Measurements from ENCODE around the gene FZD7.

Gene FZD7

GRCh38 chr2:202014759-202015211 is 18.9 kb upstream of the FZD7 start:
- FAIRE-seq: no peak

GRCh38 chr2:202015471-202015870 is 18.2 kb upstream of the FZD7 start:
- FAIRE-seq: no peak

GRCh38 chr2:202016579-202017227 is 17.0 kb upstream of the FZD7 start:
- no peak for FAIRE-seq

- no peak for FAIRE-seq
Measured at GRCh38 chr2:202017940-202018339, 15.7 kb upstream of the FZD7 start.

GRCh38 chr2:202018950-202019349 is 14.7 kb upstream of the FZD7 start:
- FAIRE-seq: no peak

- no peak for FAIRE-seq
Measured at GRCh38 chr2:202019689-202020450, 13.8 kb upstream of the FZD7 start.

- no peak for FAIRE-seq
Measured at GRCh38 chr2:202022755-202023154, 10.9 kb upstream of the FZD7 start.

- FAIRE-seq: no peak
Measured at GRCh38 chr2:202023198-202023903, 10.3 kb upstream of the FZD7 start.

- no peak for FAIRE-seq
Measured at GRCh38 chr2:202023904-202024266, 9.8 kb upstream of the FZD7 start.

GRCh38 chr2:202024871-202025270 is 8.8 kb upstream of the FZD7 start:
- no peak for FAIRE-seq

- no peak for FAIRE-seq
Measured at GRCh38 chr2:202025816-202026215, 7.8 kb upstream of the FZD7 start.

GRCh38 chr2:202026507-202026906 is 7.1 kb upstream of the FZD7 start:
- no peak for FAIRE-seq

- FAIRE-seq: no peak
Measured at GRCh38 chr2:202030691-202031090, 3.0 kb upstream of the FZD7 start.

GRCh38 chr2:202031246-202031951 is 2.3 kb upstream of the FZD7 start:
- no peak for FAIRE-seq

GRCh38 chr2:202032846-202033316 is 774 bp upstream of the FZD7 start:
- FAIRE-seq: no peak

- no peak for FAIRE-seq
Measured at GRCh38 chr2:202034249-202035088, 814 bp downstream of the FZD7 start.

GRCh38 chr2:202035089-202035940 is 1.7 kb downstream of the FZD7 start:
- no peak for FAIRE-seq

GRCh38 chr2:202035941-202036372 is 2.3 kb downstream of the FZD7 start:
- no peak for FAIRE-seq

GRCh38 chr2:202036601-202037037 is 3.0 kb downstream of the FZD7 start:
- FAIRE-seq: no peak

GRCh38 chr2:202037086-202037485 is 3.4 kb downstream of the FZD7 start:
- no peak for FAIRE-seq

All from colon (tissue), 2 donors.